H9 (cell line): Measurements from ENCODE around the gene SEL1L. TPM values are rescaled to one million over a fixed set of nuclear protein-coding genes. Genes with fewer than 3 reads are reported as not detected.

Source experiments
- DNase-seq: peaks from one replicate; pipeline ENCODE4 v3.0.0-alpha.2; 2017
- H2AFZ ChIP-seq: one replicate; pipeline ENCODE4 v1.6.1; 2013; ENCODE audit warnings: mild to moderate bottlenecking, low read length, control low read depth, moderate library complexity
- H2AK5ac ChIP-seq: 2 replicates; pipeline ENCODE4 v1.6.1; 2013; ENCODE audit warnings: low read length, control low read depth, mixed read lengths; ENCODE audit not compliant: insufficient read length
- H2BK120ac ChIP-seq: one replicate; pipeline ENCODE4 v1.6.1; 2013; ENCODE audit warnings: low read depth, mild to moderate bottlenecking, low read length, control low read depth, inconsistent platforms; ENCODE audit not compliant: poor library complexity, severe bottlenecking
- H2BK12ac ChIP-seq: 2 replicates; pipeline ENCODE4 v1.6.1; 2013; ENCODE audit warnings: low read length, control low read depth, mixed read lengths, low read depth; ENCODE audit not compliant: insufficient read length
- H2BK15ac ChIP-seq: 2 replicates; pipeline ENCODE4 v1.6.1; 2013; ENCODE audit warnings: low read depth, low read length, control low read depth
- H2BK20ac ChIP-seq: one replicate; pipeline ENCODE4 v1.6.1; 2013; ENCODE audit warnings: low read depth, mild to moderate bottlenecking, low read length, control low read depth, inconsistent platforms; ENCODE audit not compliant: poor library complexity, severe bottlenecking
- H2BK5ac ChIP-seq: 2 replicates; pipeline ENCODE4 v1.6.1; 2013; ENCODE audit warnings: low read length, control low read depth, mixed read lengths; ENCODE audit not compliant: insufficient read length
- H3K14ac ChIP-seq: 2 replicates; pipeline ENCODE4 v1.6.1; 2013; ENCODE audit warnings: low read length, control low read depth; ENCODE audit not compliant: insufficient read depth
- H3K18ac ChIP-seq: 2 replicates; pipeline ENCODE4 v1.6.1; 2013; ENCODE audit warnings: low read depth, mild to moderate bottlenecking, mixed read lengths, low read length, control low read depth; ENCODE audit not compliant: insufficient read length
- H3K23ac ChIP-seq: 2 replicates; pipeline ENCODE4 v1.6.1; 2013; ENCODE audit warnings: low read length, control low read depth, mixed read lengths, low read depth; ENCODE audit not compliant: insufficient read length
- H3K23me2 ChIP-seq: 2 replicates; pipeline ENCODE4 v1.6.1; 2013; ENCODE audit warnings: low read depth, mild to moderate bottlenecking, mixed read lengths, low read length, control low read depth; ENCODE audit not compliant: insufficient read length, poor library complexity, severe bottlenecking
- H3K27ac ChIP-seq: 2 replicates; pipeline ENCODE4 v1.5.1; 2013; ENCODE audit warnings: low read length, control low read depth, mixed read lengths, low read depth; ENCODE audit not compliant: insufficient read length
- H3K27me3 ChIP-seq: 2 replicates; pipeline ENCODE4 v1.6.1; 2013; ENCODE audit warnings: low read length, control low read depth, inconsistent platforms; ENCODE audit not compliant: insufficient read depth
- H3K4ac ChIP-seq: 2 replicates; pipeline ENCODE4 v1.6.1; 2013; ENCODE audit warnings: low read depth, mild to moderate bottlenecking, control low read depth, inconsistent platforms, low read length, moderate library complexity
- H3K4me1 ChIP-seq: 2 replicates; pipeline ENCODE4 v1.6.1; 2013; ENCODE audit warnings: low read length, control low read depth, inconsistent platforms; ENCODE audit not compliant: insufficient read depth
- H3K4me2 ChIP-seq: 2 replicates; pipeline ENCODE4 v1.6.1; 2013; ENCODE audit warnings: low read length, control low read depth, mixed read lengths; ENCODE audit not compliant: insufficient read length, insufficient read depth
- H3K56ac ChIP-seq: 2 replicates; pipeline ENCODE4 v1.6.1; 2013; ENCODE audit warnings: low read depth, mild to moderate bottlenecking, mixed read lengths, low read length, control low read depth; ENCODE audit not compliant: insufficient read length
- H3K79me1 ChIP-seq: 2 replicates; pipeline ENCODE4 v1.6.1; 2013; ENCODE audit warnings: low read depth, mild to moderate bottlenecking, moderate library complexity, low read length, control low read depth, inconsistent platforms; ENCODE audit not compliant: insufficient read depth, poor library complexity, severe bottlenecking
- H3K79me2 ChIP-seq: 2 replicates; pipeline ENCODE4 v1.6.1; 2013; ENCODE audit warnings: low read length, control low read depth, inconsistent platforms; ENCODE audit not compliant: insufficient read depth
- H3K9ac ChIP-seq: 2 replicates; pipeline ENCODE4 v1.6.1; 2013; ENCODE audit warnings: low read length, control low read depth, mixed read lengths; ENCODE audit not compliant: insufficient read length; ENCODE audit errors: extremely low read depth
- H3K9me3 ChIP-seq: one replicate; pipeline ENCODE4 v1.6.1; 2013; ENCODE audit warnings: low read depth, low read length, inconsistent platforms; ENCODE audit not compliant: control insufficient read depth
- H3T11ph ChIP-seq: one replicate; pipeline ENCODE4 v1.6.1; 2013; ENCODE audit warnings: mild to moderate bottlenecking, low read length, control low read depth, inconsistent platforms
- H4K20me1 ChIP-seq: one replicate; pipeline ENCODE4 v1.6.1; 2013; ENCODE audit not compliant: control insufficient read depth, insufficient read length, insufficient read depth
- H4K5ac ChIP-seq: 2 replicates; pipeline ENCODE4 v1.6.1; 2013; ENCODE audit warnings: low read depth, mild to moderate bottlenecking, mixed read lengths, low read length, control low read depth; ENCODE audit not compliant: insufficient read length
- H4K8ac ChIP-seq: replicated peaks from 2 replicates; pipeline ENCODE4 v1.6.1; 2013; ENCODE audit warnings: low read length, control low read depth, mixed read lengths, low read depth; ENCODE audit not compliant: insufficient read length
- H4K91ac ChIP-seq: 2 replicates; pipeline ENCODE4 v1.6.1; 2013; ENCODE audit warnings: low read depth, mild to moderate bottlenecking, moderate library complexity, mixed read lengths, low read length, control low read depth; ENCODE audit not compliant: insufficient read length
- H3K27ac Mint-ChIP-seq, 3 experiments: 2 replicates in 2 of 3; 3 replicates in 1 of 3; pipeline ENCODE4 v1.8.0; 2020 to 2021; ENCODE audit warnings: mixed read lengths in 3 of 3, mild to moderate bottlenecking in 1 of 3, moderate library complexity in 1 of 3
- H3K27me3 Mint-ChIP-seq: 2 replicates; pipeline ENCODE4 v1.8.0; 2021; ENCODE audit warnings: low read depth, mild to moderate bottlenecking, moderate library complexity, mixed read lengths
- H3K36me3 Mint-ChIP-seq, 3 experiments: 2 replicates in 2 of 3; 3 replicates in 1 of 3; pipeline ENCODE4 v1.8.0; 2020 to 2021; ENCODE audit warnings: low read depth in 3 of 3, mixed read lengths in 3 of 3; ENCODE audit not compliant: insufficient read depth in 1 of 3
- H3K4me1 Mint-ChIP-seq, 2 experiments: 2 replicates each; pipeline ENCODE4 v1.8.0; 2020; ENCODE audit warnings: mixed read lengths in 2 of 2
- H3K4me3 Mint-ChIP-seq, 2 experiments: 2 replicates in 1 of 2; 3 replicates in 1 of 2; pipeline ENCODE4 v1.8.0; 2020 to 2021; ENCODE audit warnings: mild to moderate bottlenecking in 2 of 2, mixed read lengths in 2 of 2, moderate library complexity in 1 of 2
- H3K9me3 Mint-ChIP-seq, 2 experiments: 2 replicates in 1 of 2; 3 replicates in 1 of 2; pipeline ENCODE4 v1.8.0; 2020; ENCODE audit warnings: mild to moderate bottlenecking in 2 of 2, mixed read lengths in 2 of 2, moderate library complexity in 1 of 2
- CTCF ChIP-seq: fragments of 200-600 bp; sonication (generic); conservative IDR thresholded peaks from 3 replicates; pipeline ENCODE4 v1.8.0; 2021; ENCODE audit warnings: antibody characterized with exemption, mild to moderate bottlenecking
- WGBS: extraction: QIAGEN DNeasy Blood & Tissue Kit; methylation state at CpG from one replicate; pipeline ENCODE4 v1.1.7; 2013; ENCODE audit warnings: missing lambda C conversion rate, low lambda C conversion rate, mixed read lengths; ENCODE audit not compliant: insufficient read length; ENCODE audit errors: extremely low coverage; 5-methylcytosine and 5-hydroxymethylcytosine counted together
- total RNA-seq: library from RNA; stranded (reverse); gene quantifications from 2 replicates; pipeline ENCODE4 v1.2.1, GENCODE V29; 2021

The SEL1L gene
- total RNA-seq, 1 experiment from 2014 or later: 27.5 TPM

DNA sequence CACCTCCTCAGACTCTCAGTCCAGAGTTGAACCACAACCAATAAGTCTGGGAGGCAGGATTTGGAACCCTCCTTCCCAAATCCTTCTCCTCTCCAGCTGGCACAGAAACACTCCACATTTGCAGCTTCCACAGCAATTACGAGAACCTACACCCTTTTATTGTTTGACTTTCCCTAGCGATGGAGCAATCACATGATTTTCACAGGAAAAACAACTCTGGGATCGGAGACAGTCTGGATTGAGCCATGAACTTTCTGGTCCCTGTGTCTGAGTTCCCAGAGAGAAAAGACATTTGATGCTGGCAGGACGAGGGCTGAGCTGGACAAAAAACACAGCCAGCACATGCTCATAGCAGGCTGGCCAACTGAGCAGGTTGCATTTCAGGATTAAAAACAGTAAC is 84.5 kb downstream of the SEL1L start:
- no peak overlapping the region for H3K27ac ChIP-seq
- peaks cover 4% of the 10 kb centered on the region; the same call in 1 of the 2 replicates for H3K27me3 Mint-ChIP-seq
- H3K56ac ChIP-seq: no peak overlapping the region
- no peak overlapping the region for H2BK20ac ChIP-seq
- peaks cover 3 to 4% of the 10 kb centered on the region in 2 experiments for H3K9me3 Mint-ChIP-seq
- H3T11ph ChIP-seq: no peak overlapping the region
- no peak overlapping the region for H4K8ac ChIP-seq
- no peaks in the 10 kb centered on the region for H4K20me1 ChIP-seq
- H3K4me2 ChIP-seq: no peak overlapping the region
- H2AK5ac ChIP-seq: no peak overlapping the region
- H2BK120ac ChIP-seq: no peak overlapping the region
- H4K91ac ChIP-seq: no peak overlapping the region
- H3K4me3 Mint-ChIP-seq: no peak overlapping the region; a peak in 1 of 5 replicates
- no peaks in the 10 kb centered on the region for H3K9me3 ChIP-seq
- no peaks in the 10 kb centered on the region for H3K27me3 ChIP-seq
- H3K4me1 ChIP-seq: peaks cover 5% of the 10 kb centered on the region; the same call in 1 of the 2 replicates
- no peak overlapping the region for H3K9ac ChIP-seq
- no peak overlapping the region for H2BK12ac ChIP-seq
- no CpG with 5 or more reads among the region's 4 CpGs for WGBS
- no peaks in the 10 kb centered on the region for H3K23me2 ChIP-seq
- no peak overlapping the region for H3K18ac ChIP-seq
- H3K4me1 Mint-ChIP-seq: peaks cover 29 to 30% of the 10 kb centered on the region in 2 experiments
- no peak overlapping the region for H3K23ac ChIP-seq
- no peak for DNase-seq
- no peak overlapping the region for H3K4ac ChIP-seq
- H2BK15ac ChIP-seq: no peak overlapping the region
- no peak for TF ChIP-seq CTCF
- H3K14ac ChIP-seq: no peak overlapping the region
- H3K36me3 Mint-ChIP-seq: peaks cover 0 to under 1% (median 0%) of the 10 kb centered on the region in 3 experiments; a peak in 1 of 7 replicates
- no peak overlapping the region for H2AFZ ChIP-seq
- H2BK5ac ChIP-seq: no peak overlapping the region
- H3K79me2 ChIP-seq: no peaks in the 10 kb centered on the region
- H3K27ac Mint-ChIP-seq: no peak overlapping the region
- no peak overlapping the region for H4K5ac ChIP-seq
- H3K79me1 ChIP-seq: no peaks in the 10 kb centered on the region
